Keratinocyte (primary cell): ENCODE results near the gene TAB2. TPM values are rescaled to one million over a fixed set of nuclear protein-coding genes. Genes with fewer than 3 reads are reported as not detected.

Experiments used
- DNase-seq: peaks from one replicate; pipeline ENCODE4 v3.0.0-alpha.2; 2011; ENCODE audit warnings: low read depth, missing footprints, low spot score
- FAIRE-seq: peaks from 2 replicates; lab custom pipeline; 2011; peaks lifted over from hg19 to GRCh38; lab: Jason Lieb, UNC
- H2AFZ ChIP-seq: 2 replicates; pipeline ENCODE4 v1.6.0; 2012; ENCODE audit warnings: low read length, control low read depth, inconsistent platforms; ENCODE audit not compliant: control insufficient read depth
- H3K27ac ChIP-seq: 2 replicates; pipeline ENCODE4 v1.5.1; 2011; ENCODE audit warnings: low read length; ENCODE audit not compliant: control insufficient read depth, insufficient read depth
- H3K27me3 ChIP-seq: 3 replicates; pipeline ENCODE4 v1.6.0; 2011; ENCODE audit warnings: low read length; ENCODE audit not compliant: control insufficient read depth, insufficient read depth; ENCODE audit errors: extremely low read depth
- H3K36me3 ChIP-seq, 2 experiments: 2 replicates in 1 of 2; 3 replicates in 1 of 2; pipeline ENCODE4 v1.5.1; 2011; ENCODE audit warnings: low read length in 2 of 2, mild to moderate bottlenecking in 1 of 2; ENCODE audit not compliant: control insufficient read depth in 2 of 2, insufficient read depth in 2 of 2; ENCODE audit errors: extremely low read depth in 1 of 2
- H3K4me1 ChIP-seq: 3 replicates; pipeline ENCODE4 v1.5.1; 2011; ENCODE audit warnings: low read length; ENCODE audit not compliant: control insufficient read depth, insufficient read depth; ENCODE audit errors: extremely low read depth
- H3K4me2 ChIP-seq: 3 replicates; pipeline ENCODE4 v1.6.0; 2011; ENCODE audit warnings: low read depth, low read length; ENCODE audit not compliant: control insufficient read depth, insufficient read depth; ENCODE audit errors: extremely low read depth
- H3K4me3 ChIP-seq, 3 experiments: fragments of 200-600 bp in 1 of 3; sonication (generic) in 1 of 3; 2 replicates in 2 of 3; 3 replicates in 1 of 3; pipeline ENCODE4 v1.5.1; 2011 to 2016; ENCODE audit warnings: low read length in 3 of 3, mild to moderate bottlenecking in 3 of 3, control low read depth in 2 of 3, inconsistent platforms in 1 of 3, low read depth in 1 of 3, mixed read lengths in 1 of 3, mixed run types in 1 of 3, moderate library complexity in 1 of 3; ENCODE audit not compliant: control insufficient read depth in 2 of 3, insufficient read depth in 2 of 3; ENCODE audit errors: extremely low read depth in 1 of 3
- H3K79me2 ChIP-seq: 2 replicates; pipeline ENCODE4 v1.6.0; 2012; ENCODE audit warnings: low read length; ENCODE audit not compliant: control insufficient read depth, insufficient read depth
- H3K9ac ChIP-seq: 3 replicates; pipeline ENCODE4 v1.6.0; 2011; ENCODE audit warnings: low read length; ENCODE audit not compliant: control insufficient read depth, insufficient read depth; ENCODE audit errors: extremely low read depth
- H3K9me1 ChIP-seq: 3 replicates; pipeline ENCODE4 v1.6.0; 2011; ENCODE audit warnings: low read length; ENCODE audit not compliant: control insufficient read depth, insufficient read depth; ENCODE audit errors: extremely low read depth
- H3K9me3 ChIP-seq: 2 replicates; pipeline ENCODE4 v1.5.1; 2012; ENCODE audit warnings: low read depth, low read length; ENCODE audit not compliant: control insufficient read depth
- H4K20me1 ChIP-seq: 3 replicates; pipeline ENCODE4 v1.6.0; 2011; ENCODE audit warnings: low read length; ENCODE audit not compliant: control insufficient read depth, insufficient read depth; ENCODE audit errors: extremely low read depth
- CTCF ChIP-seq, 3 experiments: IDR thresholded peaks in 1 of 3; conservative IDR thresholded peaks in 1 of 3; optimal IDR thresholded peaks in 1 of 3; 2 replicates in 2 of 3; 3 replicates in 1 of 3; pipeline versions ENCODE3 to v1.5.1; 2011; ENCODE audit warnings: low read length in 3 of 3, mild to moderate bottlenecking in 3 of 3, moderate library complexity in 2 of 3, control low read depth in 1 of 3, inconsistent platforms in 1 of 3; ENCODE audit not compliant: insufficient read depth in 2 of 3; ENCODE audit errors: extremely low read depth in 1 of 3
- EZH2 ChIP-seq: IDR thresholded peaks from one replicate; pipeline ENCODE4 v1.6.1; 2012; ENCODE audit warnings: inconsistent platforms, mild to moderate bottlenecking, low read length, moderate library complexity
- dilution Hi-C: fragments of 300-500 bp; cut with MboI; formaldehyde crosslinking; loops from one replicate; pipeline ENCODE4 v1.7.0; 2020; ENCODE audit warnings: low sequenced_read_pairs; ENCODE audit not compliant: extremely low pct_ligation_motif_present
- polyA plus RNA-seq, 5 experiments: library from polyadenylated mRNA; depleted of rRNA in 3 of 5; stranded (reverse) in 3 of 5; stranded (forward) in 1 of 5; unstranded in 1 of 5; fragments of >200 nt; gene quantifications; 1 replicate in 1 of 5; 2 replicates in 3 of 5; 3 replicates in 1 of 5; pipeline versions ENCODE4 v1.2.1 to v1.2.3, GENCODE V29; 2011 to 2012; ENCODE audit warnings: missing spikeins in 2 of 5, low read depth in 1 of 5, low replicate concordance in 1 of 5

The TAB2 gene
- polyA plus RNA-seq, 1 donor (not counting 4 experiments of a cell fraction or from before 2014, with no cell fraction given) = 47.5 TPM

- Histone ChIP-seq H3K4me3 (no peak overlapping the region), H2AFZ (no peak overlapping the region), H3K36me3 (no peaks in the 10 kb centered on the region), H3K4me2 (no peak overlapping the region), H3K9me3 (peaks cover 1% of the 10 kb centered on the region), H3K79me2 (no peaks in the 10 kb centered on the region), H4K20me1 (no peaks in the 10 kb centered on the region), H3K27me3 (no peaks in the 10 kb centered on the region), H3K27ac (no peak overlapping the region), H3K9me1 (no peaks in the 10 kb centered on the region), H3K9ac (no peak overlapping the region), H3K4me1 (no peaks in the 10 kb centered on the region)
- DNase-seq (no peak), FAIRE-seq (no peak)
- dilution Hi-C loops = no loop called here
- no peak for TF ChIP-seq CTCF (optimal IDR thresholded peaks at IDR 0.05 in 1 of 3, IDR thresholded peaks at IDR 0.05 in 1 of 3, conservative IDR thresholded peaks at IDR 0.05 in 1 of 3; ENCODE audit: extremely low read depth in 1 of 3, insufficient read depth in 2 of 3, low read length in 3 of 3)
- TF ChIP-seq EZH2 = no peak
Measured at GRCh38 chr6:149438855-149439254, 121.3 kb downstream of the TAB2 start.

- Histone ChIP-seq H3K27me3 (no peaks in the 10 kb centered on the region), H2AFZ (no peak overlapping the region), H3K9ac (no peak overlapping the region), H3K4me3 (no peak overlapping the region), H3K79me2 (no peaks in the 10 kb centered on the region), H3K9me3 (peaks cover 4% of the 10 kb centered on the region), H3K4me1 (no peaks in the 10 kb centered on the region), H3K36me3 (no peaks in the 10 kb centered on the region), H3K9me1 (no peaks in the 10 kb centered on the region), H3K27ac (no peak overlapping the region), H3K4me2 (no peak overlapping the region), H4K20me1 (no peaks in the 10 kb centered on the region)
- dilution Hi-C loops = no loop called here
- FAIRE-seq = no peak
- no peak for DNase-seq
- TF ChIP-seq EZH2 = no peak
- no peak for TF ChIP-seq CTCF (optimal IDR thresholded peaks at IDR 0.05 in 1 of 3, IDR thresholded peaks at IDR 0.05 in 1 of 3, conservative IDR thresholded peaks at IDR 0.05 in 1 of 3; ENCODE audit: extremely low read depth in 1 of 3, insufficient read depth in 2 of 3, low read length in 3 of 3)
Measured at GRCh38 chr6:149439626-149440025, 122.1 kb downstream of the TAB2 start.
